Nephron progenitor cell (in vitro differentiated cells): Measurements from ENCODE around the gene CDC42BPB.
A peak's percentile ranks its signal among the peaks of the same experiment; 100 is the strongest.

Source experiments
- DNase-seq: peaks from one replicate; pipeline ENCODE4 v3.0.0; 2021
- H3K27ac Mint-ChIP-seq: 2 replicates; pipeline ENCODE4 v1.8.0; 2021; ENCODE audit warnings: mild to moderate bottlenecking, moderate library complexity, mixed read lengths
- H3K27me3 Mint-ChIP-seq: 2 replicates; pipeline ENCODE4 v1.8.0; 2021; ENCODE audit warnings: mild to moderate bottlenecking, low read depth, mixed read lengths; ENCODE audit not compliant: poor library complexity
- H3K36me3 Mint-ChIP-seq: 2 replicates; pipeline ENCODE4 v1.8.0; 2021; ENCODE audit warnings: low read depth, mixed read lengths
- H3K4me1 Mint-ChIP-seq: 2 replicates; pipeline ENCODE4 v1.8.0; 2021; ENCODE audit warnings: mixed read lengths
- H3K4me3 Mint-ChIP-seq: 2 replicates; pipeline ENCODE4 v1.8.0; 2021; ENCODE audit warnings: mild to moderate bottlenecking, moderate library complexity, mixed read lengths
- H3K9me3 Mint-ChIP-seq: 2 replicates; pipeline ENCODE4 v1.8.0; 2021; ENCODE audit warnings: mild to moderate bottlenecking, moderate library complexity, mixed read lengths
- TF ChIP-seq, protein P1 (sequence below): fragments of 200-600 bp; sonication (generic); IDR thresholded peaks from 2 replicates; pipeline ENCODE4 v1.5.0; 2021; ENCODE audit warnings: antibody characterized with exemption

Gene CDC42BPB

DNA sequence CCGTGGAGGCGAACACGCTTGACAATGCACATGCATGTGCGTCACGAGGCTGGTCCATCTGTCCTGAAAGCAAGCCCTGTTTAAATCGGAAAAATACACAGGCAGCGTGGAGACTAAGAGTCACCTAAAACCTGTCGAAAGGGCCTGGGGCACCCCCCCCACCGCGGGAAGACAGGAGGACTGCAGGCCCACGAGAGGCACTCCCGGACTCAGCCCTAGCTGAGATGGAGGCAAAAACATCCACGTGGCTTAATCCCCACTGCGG is 54.1 kb downstream of the CDC42BPB start:
- peaks cover 44% of the 10 kb centered on the region for H3K36me3 Mint-ChIP-seq

GRCh38 chr14:103002578-103003350 is 54.6 kb downstream of the CDC42BPB start:
- no peak for DNase-seq
- Mint-ChIP-seq H3K4me1 (peaks cover 46% of the 10 kb centered on the region), H3K27ac (no peak overlapping the region), H3K4me3 (no peak overlapping the region), H3K27me3 (no peaks in the 10 kb centered on the region), H3K9me3 (no peaks in the 10 kb centered on the region), H3K36me3 (peaks cover 45% of the 10 kb centered on the region)
- TF ChIP-seq, protein P1, sequence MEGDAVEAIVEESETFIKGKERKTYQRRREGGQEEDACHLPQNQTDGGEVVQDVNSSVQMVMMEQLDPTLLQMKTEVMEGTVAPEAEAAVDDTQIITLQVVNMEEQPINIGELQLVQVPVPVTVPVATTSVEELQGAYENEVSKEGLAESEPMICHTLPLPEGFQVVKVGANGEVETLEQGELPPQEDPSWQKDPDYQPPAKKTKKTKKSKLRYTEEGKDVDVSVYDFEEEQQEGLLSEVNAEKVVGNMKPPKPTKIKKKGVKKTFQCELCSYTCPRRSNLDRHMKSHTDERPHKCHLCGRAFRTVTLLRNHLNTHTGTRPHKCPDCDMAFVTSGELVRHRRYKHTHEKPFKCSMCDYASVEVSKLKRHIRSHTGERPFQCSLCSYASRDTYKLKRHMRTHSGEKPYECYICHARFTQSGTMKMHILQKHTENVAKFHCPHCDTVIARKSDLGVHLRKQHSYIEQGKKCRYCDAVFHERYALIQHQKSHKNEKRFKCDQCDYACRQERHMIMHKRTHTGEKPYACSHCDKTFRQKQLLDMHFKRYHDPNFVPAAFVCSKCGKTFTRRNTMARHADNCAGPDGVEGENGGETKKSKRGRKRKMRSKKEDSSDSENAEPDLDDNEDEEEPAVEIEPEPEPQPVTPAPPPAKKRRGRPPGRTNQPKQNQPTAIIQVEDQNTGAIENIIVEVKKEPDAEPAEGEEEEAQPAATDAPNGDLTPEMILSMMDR = no peak

More for the DNA sequence above, 54.1 kb downstream of the CDC42BPB start:
- Mint-ChIP-seq H3K9me3 (no peaks in the 10 kb centered on the region), H3K27me3 (no peaks in the 10 kb centered on the region), H3K27ac (no peak overlapping the region), H3K4me1 (peaks cover 46% of the 10 kb centered on the region), H3K4me3 (no peak overlapping the region)
- no peak for DNase-seq
- TF ChIP-seq, protein P1 = no peak

GRCh38 chr14:103001651-103002396 is 55.5 kb downstream of the CDC42BPB start:
- Mint-ChIP-seq H3K4me1 (peaks cover 36% of the 10 kb centered on the region), H3K9me3 (no peaks in the 10 kb centered on the region), H3K27ac (peak overlapping the region; percentile 68)

GRCh38 chr14:103001226-103001625 is 56.1 kb downstream of the CDC42BPB start:
- H3K27me3 Mint-ChIP-seq = no peaks in the 10 kb centered on the region

More at GRCh38 chr14:103001651-103002396, 55.5 kb downstream of the CDC42BPB start:
- Mint-ChIP-seq H3K36me3 (peaks cover 45% of the 10 kb centered on the region), H3K27me3 (no peaks in the 10 kb centered on the region), H3K4me3 (no peak overlapping the region)
- DNase-seq = no peak
- TF ChIP-seq, protein P1 = no peak

DNA sequence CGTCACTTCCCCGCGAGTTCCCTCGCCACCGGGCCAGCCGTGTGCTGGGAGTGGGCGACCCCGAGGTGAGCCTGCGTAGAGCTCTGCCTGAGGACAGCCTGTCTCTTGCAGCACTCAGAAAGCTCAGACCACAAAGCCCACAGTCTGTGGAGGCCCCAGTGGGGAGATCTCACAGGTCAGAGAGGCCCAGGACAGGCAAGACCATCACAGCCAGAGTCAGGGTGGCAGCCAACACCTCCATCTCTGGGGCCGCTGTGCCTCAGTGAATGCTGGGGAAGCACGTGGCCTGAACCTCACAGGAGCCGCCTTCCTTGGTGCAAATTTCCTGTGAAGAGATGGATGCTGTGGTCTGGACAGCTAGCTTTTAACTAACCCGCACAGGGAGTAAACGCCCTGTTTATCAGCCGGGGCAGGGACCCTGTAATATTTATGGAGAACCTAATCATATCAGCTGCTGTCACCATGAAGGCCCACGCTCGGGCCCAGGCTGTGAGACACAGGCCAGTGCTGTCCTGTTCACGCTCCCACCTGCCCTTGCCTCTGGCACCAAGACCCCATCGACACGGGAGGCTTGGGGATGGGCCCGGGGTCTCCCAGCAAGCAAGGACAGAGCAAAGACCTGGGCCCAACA is 56.9 kb downstream of the CDC42BPB start:
- H3K27me3 Mint-ChIP-seq = no peaks in the 10 kb centered on the region
- H3K4me3 Mint-ChIP-seq = no peak overlapping the region
- H3K9me3 Mint-ChIP-seq = no peaks in the 10 kb centered on the region
- H3K4me1 Mint-ChIP-seq = peaks cover 34% of the 10 kb centered on the region
- DNase-seq = no peak
- TF ChIP-seq, protein P1 = no peak
- H3K27ac Mint-ChIP-seq = peak overlapping the region; percentile 85
- H3K36me3 Mint-ChIP-seq = peaks cover 55% of the 10 kb centered on the region

More at GRCh38 chr14:103001226-103001625, 56.1 kb downstream of the CDC42BPB start:
- Mint-ChIP-seq H3K9me3 (no peaks in the 10 kb centered on the region), H3K27ac (peak overlapping the region; percentile 51), H3K4me3 (no peak overlapping the region), H3K36me3 (peaks cover 48% of the 10 kb centered on the region), H3K4me1 (peaks cover 34% of the 10 kb centered on the region)
- TF ChIP-seq, protein P1 = no peak
- no peak for DNase-seq
